GM18519 (cell line): ENCODE results near the gene EXT2.

Experiments
- ATAC-seq: cut with Tn5 transposase; IDR thresholded peaks from one replicate; pipeline ENCODE4 v1.9.1; 2021; ENCODE audit warnings: mild to moderate bottlenecking, moderate library complexity; ENCODE audit not compliant: unreplicated experiment, low FRiP score

The EXT2 gene

GRCh38 chr11:44260081-44260480 lies 164.6 kb downstream of the EXT2 start:
- no peak for ATAC-seq

GRCh38 chr11:44261800-44262591 lies 166.5 kb downstream of the EXT2 start:
- no peak for ATAC-seq

DNA sequence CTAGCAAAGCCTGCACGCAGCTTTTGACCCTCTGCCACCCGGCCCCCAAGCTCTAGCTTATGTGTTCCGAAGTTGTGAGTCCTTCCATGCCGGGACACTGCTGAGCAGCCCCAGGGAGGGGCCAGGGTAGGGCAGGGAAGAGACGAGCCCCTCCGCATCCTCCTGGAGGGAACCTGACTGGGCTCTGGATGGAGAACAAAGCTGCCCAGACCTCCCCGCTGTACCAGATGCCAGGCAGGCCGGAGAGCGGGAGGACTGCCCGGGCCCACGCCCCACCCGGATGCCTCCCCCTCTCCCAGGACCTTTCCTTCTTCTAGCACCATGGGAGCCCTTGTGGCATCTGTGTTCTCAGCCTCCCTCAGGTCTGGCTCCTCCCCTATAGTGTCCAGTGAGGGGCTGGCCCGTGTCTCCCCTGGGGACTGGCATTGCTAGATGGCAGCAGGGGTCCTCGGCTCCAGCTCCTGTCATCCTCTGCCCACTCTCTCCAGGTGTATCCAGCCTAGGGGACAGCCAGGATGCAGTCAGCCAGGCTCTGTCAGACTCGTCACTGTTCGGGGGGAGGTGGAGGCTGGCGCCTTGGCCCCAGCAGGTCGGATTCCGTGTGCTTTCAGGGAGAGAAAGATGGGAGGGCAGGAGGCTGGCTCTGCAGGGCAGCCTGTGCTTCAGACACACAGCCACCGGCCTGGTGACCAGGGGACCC lies 168.4 kb downstream of the EXT2 start:
- ATAC-seq, result no peak

GRCh38 chr11:44264438-44264749 lies 168.9 kb downstream of the EXT2 start:
- ATAC-seq, result no peak

- no peak for ATAC-seq
Measured at GRCh38 chr11:44264761-44265160, 169.3 kb downstream of the EXT2 start.

DNA sequence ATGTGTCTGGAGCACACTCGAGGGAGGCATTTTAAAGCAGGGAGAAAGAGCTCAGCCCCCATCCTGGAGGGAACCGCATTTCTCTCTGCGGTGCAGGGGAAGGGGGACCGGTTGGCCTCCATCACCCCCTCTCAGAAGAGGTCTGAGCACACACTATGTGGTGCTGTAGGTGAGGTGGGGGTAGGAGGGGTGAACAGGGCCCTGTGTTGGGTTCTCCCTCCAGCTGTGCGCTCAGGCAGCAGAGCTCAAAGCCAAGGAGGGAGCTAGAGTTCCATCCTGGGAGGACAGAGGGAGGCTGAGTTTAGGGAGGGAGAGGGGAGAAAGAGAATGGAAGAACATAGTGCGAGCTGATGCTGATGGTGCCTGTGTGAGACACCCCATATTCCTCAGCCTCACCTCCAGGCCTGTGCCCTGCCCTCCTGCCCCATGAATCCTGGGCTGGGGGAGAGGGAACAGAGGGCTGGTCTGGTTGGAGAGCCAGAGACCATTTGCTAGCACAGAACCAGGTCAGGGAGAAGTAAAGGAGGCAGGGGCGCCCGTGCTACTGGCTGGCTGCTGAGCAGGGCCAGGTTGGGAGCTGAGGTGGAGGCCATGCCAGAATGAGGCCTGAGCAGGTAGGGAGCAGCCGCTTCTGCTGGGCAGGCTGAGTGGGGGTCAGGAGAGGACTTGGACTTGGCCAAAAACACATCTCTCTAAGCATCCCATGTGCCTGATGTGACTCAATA lies 170.7 kb downstream of the EXT2 start:
- ATAC-seq, result no peak

- no peak for ATAC-seq
Measured at GRCh38 chr11:44267006-44267749, 171.7 kb downstream of the EXT2 start.

DNA sequence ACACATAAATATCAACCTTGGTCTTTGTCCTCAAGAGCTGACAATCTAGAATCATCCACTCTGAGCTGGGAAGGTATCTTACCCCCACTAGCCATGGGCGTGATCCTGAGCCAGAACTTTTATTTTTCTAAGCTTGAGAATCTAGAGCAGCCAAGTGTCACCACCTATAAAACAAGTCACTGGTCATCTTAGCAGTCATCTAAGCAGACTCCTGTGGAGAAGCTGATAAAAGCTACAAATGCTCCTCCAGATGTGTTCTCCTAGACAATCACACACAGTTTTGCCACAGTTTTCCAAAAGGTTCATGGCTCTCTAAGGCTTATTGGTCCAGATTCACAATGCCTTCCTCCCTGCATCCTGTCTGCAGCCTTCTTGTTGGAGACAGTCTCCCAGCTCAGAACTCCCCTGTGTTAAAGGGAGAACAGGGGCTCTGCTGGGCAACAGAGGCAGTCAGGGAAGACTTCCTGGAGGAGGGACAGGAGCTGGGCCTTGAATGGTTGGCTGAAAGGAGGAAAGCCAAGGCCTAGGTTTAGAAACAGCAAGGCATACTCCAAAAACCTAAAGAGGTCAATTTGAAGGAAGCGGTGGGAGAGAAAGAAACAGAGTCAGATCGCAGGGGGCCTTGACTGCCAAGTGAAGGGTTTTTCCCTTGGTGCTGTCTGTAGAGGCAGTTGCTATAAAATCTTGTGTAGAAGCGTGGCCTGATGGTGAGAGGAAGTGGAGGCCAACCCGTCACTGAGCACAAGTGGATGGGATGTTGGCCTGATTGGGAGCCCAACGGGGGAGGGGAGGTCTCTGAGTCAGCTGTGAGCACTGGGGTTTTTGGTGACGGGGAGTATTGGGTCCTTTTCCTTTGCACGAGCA lies 172.5 kb downstream of the EXT2 start:
- no peak for ATAC-seq

GRCh38 chr11:44268614-44269080 lies 173.2 kb downstream of the EXT2 start:
- ATAC-seq, result no peak

GRCh38 chr11:44269369-44270351 lies 174.2 kb downstream of the EXT2 start:
- ATAC-seq, result no peak

DNA sequence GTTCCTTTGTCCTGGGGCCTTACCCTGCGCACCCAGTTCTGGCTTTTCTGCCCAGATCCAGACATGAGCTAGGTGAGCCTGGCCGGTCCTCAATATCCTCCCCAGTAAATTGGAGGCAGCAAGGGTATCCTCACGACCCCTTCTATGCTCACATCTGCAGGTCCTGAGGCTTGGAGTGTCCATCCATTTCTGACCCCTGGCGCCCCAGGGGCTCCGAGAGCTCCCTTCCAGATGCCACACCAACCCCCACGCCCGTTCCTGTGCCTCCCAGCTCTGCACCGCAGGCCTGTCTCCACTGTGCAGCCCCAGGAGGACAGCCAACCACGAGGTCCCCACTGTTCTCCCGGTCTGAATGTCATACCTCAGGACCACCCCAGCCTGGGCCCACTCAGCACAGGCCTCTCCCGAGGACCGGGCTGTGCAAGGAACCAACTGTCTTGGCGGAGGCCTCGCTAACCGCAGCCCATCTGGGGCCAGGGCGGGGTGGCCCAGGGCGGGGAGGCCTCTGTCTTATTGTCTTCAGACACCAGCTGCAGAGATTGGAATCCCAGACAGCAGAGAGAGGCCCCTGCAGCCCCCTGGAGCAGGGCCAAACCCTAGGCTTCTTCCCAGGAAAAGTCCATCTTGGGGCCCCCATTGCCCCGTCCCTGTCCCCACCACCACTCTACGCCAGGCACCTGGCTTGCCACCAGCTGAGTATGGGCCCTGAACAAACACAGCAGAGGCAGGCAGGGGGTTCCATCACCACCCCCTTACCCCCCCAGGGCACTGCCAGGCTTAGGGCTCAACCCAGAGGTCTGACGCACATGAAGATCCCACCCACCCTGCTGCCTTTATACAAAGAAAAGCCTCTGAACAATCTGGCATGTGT lies 175.2 kb downstream of the EXT2 start:
- ATAC-seq, result no peak

DNA sequence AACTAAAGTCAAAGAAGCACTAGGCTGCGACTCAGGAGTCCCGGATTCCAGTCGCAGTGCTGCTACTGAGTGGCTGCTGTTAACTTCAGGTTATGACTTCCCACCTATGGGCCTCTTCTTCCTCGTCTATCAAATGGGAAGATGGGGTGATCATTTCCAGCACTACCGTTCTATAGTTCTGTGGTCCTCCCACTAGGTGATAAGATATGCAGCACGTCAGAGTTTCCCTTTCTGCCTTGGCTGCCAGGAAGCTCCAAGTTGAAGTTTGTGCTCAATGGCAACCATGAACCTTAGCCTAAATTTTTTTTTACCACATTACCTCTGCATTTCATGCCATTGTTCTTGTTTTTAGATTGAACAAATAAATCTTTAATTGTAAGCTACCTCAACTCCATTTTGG lies 175.8 kb downstream of the EXT2 start:
- ATAC-seq, result no peak

GRCh38 chr11:44274404-44274803 lies 178.9 kb downstream of the EXT2 start:
- ATAC-seq, result no peak

- no peak for ATAC-seq
Measured at GRCh38 chr11:44275241-44275640, 179.8 kb downstream of the EXT2 start.

GRCh38 chr11:44275961-44276550 lies 180.6 kb downstream of the EXT2 start:
- ATAC-seq, result no peak

- no peak for ATAC-seq
Measured at GRCh38 chr11:44277196-44278090, 182.0 kb downstream of the EXT2 start.
